HG02885 (cell line): ENCODE data around the gene HSP90AB1.

Experiments used
- ATAC-seq: cut with Tn5 transposase; IDR thresholded peaks from one replicate; pipeline ENCODE4 v1.9.1; 2021; ENCODE audit warnings: mild to moderate bottlenecking; ENCODE audit not compliant: unreplicated experiment, poor library complexity

HSP90AB1 gene

DNA sequence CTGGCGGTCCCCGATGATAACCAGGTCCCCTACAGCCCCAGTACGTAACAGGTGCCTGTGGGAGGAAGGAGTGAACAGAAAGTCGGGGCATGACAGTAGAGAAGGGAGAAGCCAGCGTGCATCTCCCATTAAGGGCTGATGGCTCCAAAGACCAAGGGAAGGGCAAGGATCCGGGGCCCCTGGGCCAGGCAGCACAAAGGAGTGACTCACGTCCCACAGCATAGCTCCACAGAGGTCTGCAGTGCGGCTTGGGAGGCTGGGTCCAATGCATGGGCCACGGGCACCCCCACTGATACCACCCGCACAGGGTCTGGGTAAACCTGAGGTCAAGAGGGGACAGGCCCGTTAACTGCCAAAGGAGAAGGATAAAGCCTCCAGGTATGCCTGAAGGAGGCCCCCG, 56.0 kb downstream of the HSP90AB1 start:
- no peak for ATAC-seq
